Natural killer cell (primary cell): ENCODE data around the gene WDR86. TPM values are rescaled to one million over a fixed set of nuclear protein-coding genes. Genes with fewer than 3 reads are reported as not detected.

Experiments used
- ATAC-seq, 3 donors: fragments of 150-1000 bp in 2 of 3; fragments of 200-7000 bp in 1 of 3; cut with Tn5 transposase; 1 replicate in 1 of 3; 2 replicates in 2 of 3; pipeline ENCODE4 v1.10.0; 2021; ENCODE audit warnings: mild to moderate bottlenecking in 2 of 3, moderate library complexity in 2 of 3
- DNase-seq, 2 donors: peaks; one replicate each; pipeline versions ENCODE4 v3.0.0 to v3.0.0-alpha.2; 2013 to 2021; ENCODE audit warnings: mixed read lengths in 1 of 2
- H3K27ac ChIP-seq: one replicate; pipeline ENCODE4 v1.5.1; 2013; ENCODE audit warnings: mild to moderate bottlenecking, low read length
- H3K27me3 ChIP-seq: one replicate; pipeline ENCODE4 v1.6.1; 2013; ENCODE audit warnings: low read length; ENCODE audit not compliant: control insufficient read depth, insufficient read depth
- H3K36me3 ChIP-seq: one replicate; pipeline ENCODE4 v1.6.1; 2013; ENCODE audit warnings: low read length; ENCODE audit not compliant: control insufficient read depth, insufficient read depth
- H3K4me1 ChIP-seq: one replicate; pipeline ENCODE4 v1.6.1; 2013; ENCODE audit warnings: low read length; ENCODE audit not compliant: control insufficient read depth, insufficient read depth
- H3K4me3 ChIP-seq: one replicate; pipeline ENCODE4 v1.5.1; 2013; ENCODE audit warnings: low read length
- H3K9me3 ChIP-seq: one replicate; pipeline ENCODE4 v1.6.1; 2013; ENCODE audit warnings: low read length; ENCODE audit not compliant: control insufficient read depth, insufficient read depth
- H3K27ac Mint-ChIP-seq, 2 donors: one replicate each; pipeline ENCODE4 v1.8.0; 2022; ENCODE audit warnings: mild to moderate bottlenecking in 2 of 2, mixed read lengths in 2 of 2, moderate library complexity in 1 of 2
- H3K27me3 Mint-ChIP-seq, 2 donors: one replicate each; pipeline ENCODE4 v1.8.0; 2022; ENCODE audit warnings: low read depth in 2 of 2, mixed read lengths in 2 of 2
- H3K36me3 Mint-ChIP-seq: one replicate; pipeline ENCODE4 v1.8.0; 2022; ENCODE audit warnings: mixed read lengths
- H3K4me1 Mint-ChIP-seq, 2 donors: one replicate each; pipeline ENCODE4 v1.8.0; 2022; ENCODE audit warnings: mixed read lengths in 2 of 2
- H3K4me3 Mint-ChIP-seq: one replicate; pipeline ENCODE4 v1.8.0; 2022; ENCODE audit warnings: mild to moderate bottlenecking, moderate library complexity, mixed read lengths
- H3K9me3 Mint-ChIP-seq, 2 donors: one replicate each; pipeline ENCODE4 v1.8.0; 2022; ENCODE audit warnings: mixed read lengths in 2 of 2
- CTCF ChIP-seq: fragments of 200-600 bp; IDR thresholded peaks from one replicate; pipeline ENCODE4 v1.8.0; 2022; ENCODE audit warnings: antibody characterized with exemption
- WGBS: methylation state at CpG from one replicate; pipeline ENCODE4 v1.1.7; 2013; ENCODE audit warnings: missing lambda C conversion rate; ENCODE audit not compliant: insufficient coverage; 5-methylcytosine and 5-hydroxymethylcytosine counted together
- intact Hi-C: fragments of 100-400 bp; cut with micrococcal nuclease; formaldehyde crosslinking; loops from one replicate; pipeline ENCODE4 v1.14.2; 2022
- total RNA-seq, 4 donors: library from RNA; stranded (reverse); fragments of 120-200 nt in 1 of 4; gene quantifications; one replicate each; pipeline versions ENCODE4 v1.2.3 to v1.2.4, GENCODE V29; 2013 to 2022

The WDR86 gene
- total RNA-seq, 3 donors from 2014 or later (not counting 1 experiment from before 2014, with no cell fraction given): 1.6 to 4.6 (median 2.1) TPM

DNA sequence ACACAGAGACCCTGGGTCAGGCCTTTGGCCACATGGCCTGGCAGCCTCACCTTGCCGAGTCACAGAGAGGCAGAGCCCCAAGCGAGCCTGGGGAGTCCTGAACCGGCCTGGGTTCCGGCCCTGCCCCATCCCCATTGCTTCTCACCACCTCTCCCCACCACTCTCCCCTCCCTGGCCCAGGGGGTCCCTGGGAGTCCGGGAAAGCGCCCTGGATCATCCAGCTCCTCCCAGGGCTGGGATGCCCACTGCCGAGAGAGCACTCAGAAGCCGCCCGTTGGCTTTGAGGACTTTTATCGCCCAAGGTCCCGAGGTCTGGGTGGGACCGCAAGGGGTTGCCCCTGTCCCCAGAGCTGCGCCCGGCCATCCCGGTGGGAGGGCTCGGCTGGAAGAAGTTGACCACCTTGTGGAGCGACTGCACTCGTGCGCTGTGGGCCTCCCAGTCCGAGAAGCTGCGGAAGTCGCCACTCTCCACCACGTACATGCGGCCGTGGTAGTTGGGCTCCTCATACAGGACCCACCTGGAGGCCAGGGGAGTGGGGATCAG, 22.0 kb upstream of the WDR86 start:
- intact Hi-C loops: no loop called here

GRCh38 chr7:151431281-151431767, 21.5 kb upstream of the WDR86 start:
- no peak for ATAC-seq
- Histone ChIP-seq H3K27ac (no peak overlapping the region), H3K4me3 (no peak overlapping the region), H3K36me3 (no peaks in the 10 kb centered on the region), H3K4me1 (peaks cover 63% of the 10 kb centered on the region), H3K27me3 (peaks cover 10% of the 10 kb centered on the region), H3K9me3 (no peaks in the 10 kb centered on the region)
- no peak overlapping the region for H3K4me3 Mint-ChIP-seq
- H3K36me3 Mint-ChIP-seq: no peaks in the 10 kb centered on the region
- H3K27ac Mint-ChIP-seq: no peak overlapping the region
- no peak for TF ChIP-seq CTCF
- no peaks in the 10 kb centered on the region for H3K9me3 Mint-ChIP-seq
- peaks cover 0 to 13% of the 10 kb centered on the region in 2 donors for H3K27me3 Mint-ChIP-seq
- peaks cover 12 to 19% of the 10 kb centered on the region in 2 donors for H3K4me1 Mint-ChIP-seq
- intact Hi-C loops: no loop called here
- 96% methylated on average over 12 of the region's 13 CpGs for WGBS
- DNase-seq: no peak

More for the DNA sequence above, 22.0 kb upstream of the WDR86 start:
- Histone ChIP-seq H3K36me3 (no peaks in the 10 kb centered on the region), H3K27me3 (peaks cover 10% of the 10 kb centered on the region), H3K4me1 (peaks cover 63% of the 10 kb centered on the region), H3K27ac (no peak overlapping the region), H3K9me3 (no peaks in the 10 kb centered on the region), H3K4me3 (no peak overlapping the region)
- peaks cover 12 to 19% of the 10 kb centered on the region in 2 donors for H3K4me1 Mint-ChIP-seq
- H3K9me3 Mint-ChIP-seq: no peaks in the 10 kb centered on the region
- 97% methylated on average over 25 of the region's 25 CpGs for WGBS
- DNase-seq: no peak
- no peak for ATAC-seq
- H3K36me3 Mint-ChIP-seq: no peaks in the 10 kb centered on the region
- H3K27ac Mint-ChIP-seq: no peak overlapping the region
- no peak for TF ChIP-seq CTCF
- peaks cover 0 to 10% of the 10 kb centered on the region in 2 donors for H3K27me3 Mint-ChIP-seq
- H3K4me3 Mint-ChIP-seq: no peak overlapping the region

GRCh38 chr7:151430391-151431205, 20.8 kb upstream of the WDR86 start:
- Histone ChIP-seq H3K4me3 (no peak overlapping the region), H3K27me3 (peaks cover 10% of the 10 kb centered on the region), H3K4me1 (peaks cover 63% of the 10 kb centered on the region), H3K9me3 (no peaks in the 10 kb centered on the region), H3K36me3 (no peaks in the 10 kb centered on the region), H3K27ac (no peak overlapping the region)
- H3K9me3 Mint-ChIP-seq: no peaks in the 10 kb centered on the region
- no peaks in the 10 kb centered on the region for H3K36me3 Mint-ChIP-seq
- H3K4me1 Mint-ChIP-seq: peaks cover 12 to 19% of the 10 kb centered on the region in 2 donors
- TF ChIP-seq CTCF: no peak
- 92% methylated on average over 14 of the region's 16 CpGs for WGBS
- no peak overlapping the region for H3K4me3 Mint-ChIP-seq
- H3K27me3 Mint-ChIP-seq: peaks cover 0 to 13% of the 10 kb centered on the region in 2 donors
- peak overlapping the region in 1 of 2 donors; percentile 72 for H3K27ac Mint-ChIP-seq
- ATAC-seq (no peak), DNase-seq (peak in 1 of 2 donors; percentile 39)
- intact Hi-C loops: no loop called here
